Thyroid gland (tissue), 4 donors: ENCODE data around the gene AHRR.

Experiments
- POLR2A ChIP-seq, 2 donors: fragments of 450-650 bp; IDR thresholded peaks; one replicate each; pipeline ENCODE4 v1.6.1; 2017; ENCODE audit warnings: antibody characterized with exemption in 2 of 2, mild to moderate bottlenecking in 2 of 2, moderate library complexity in 1 of 2
- TF ChIP-seq, protein P1 (sequence below), 6 experiments: fragments of 200-600 bp in 3 of 6; fragments of 450-650 bp in 3 of 6; sonication (generic) in 3 of 6; IDR thresholded peaks; one replicate each; pipeline ENCODE4 v1.5.1; 2016 to 2019; ENCODE audit warnings: antibody characterized with exemption in 6 of 6, mild to moderate bottlenecking in 2 of 6, inconsistent platforms in 1 of 6, moderate library complexity in 1 of 6

DNA sequence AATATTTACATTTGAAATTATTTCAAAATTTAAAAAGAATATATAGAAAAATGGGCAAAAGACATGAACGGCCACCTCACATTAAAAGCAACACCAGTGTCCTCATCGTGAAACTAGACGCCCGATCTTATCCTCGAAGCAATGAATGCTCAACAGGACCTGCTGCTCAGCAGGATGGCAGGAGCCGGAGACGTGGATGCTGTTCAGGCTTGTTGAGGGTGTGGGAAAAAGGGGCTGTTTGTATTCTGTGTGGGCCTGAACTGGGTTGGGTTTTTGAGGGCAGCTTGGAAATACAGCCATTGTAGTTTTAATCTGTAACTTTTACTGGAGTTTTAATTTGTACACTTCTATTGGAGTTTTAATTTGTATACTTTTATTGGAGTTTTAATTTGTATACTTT lies 141.8 kb downstream of the AHRR start:
- TF ChIP-seq POLR2A (IDR thresholded peaks at IDR 0.05) = no peak
- TF ChIP-seq, protein P1, sequence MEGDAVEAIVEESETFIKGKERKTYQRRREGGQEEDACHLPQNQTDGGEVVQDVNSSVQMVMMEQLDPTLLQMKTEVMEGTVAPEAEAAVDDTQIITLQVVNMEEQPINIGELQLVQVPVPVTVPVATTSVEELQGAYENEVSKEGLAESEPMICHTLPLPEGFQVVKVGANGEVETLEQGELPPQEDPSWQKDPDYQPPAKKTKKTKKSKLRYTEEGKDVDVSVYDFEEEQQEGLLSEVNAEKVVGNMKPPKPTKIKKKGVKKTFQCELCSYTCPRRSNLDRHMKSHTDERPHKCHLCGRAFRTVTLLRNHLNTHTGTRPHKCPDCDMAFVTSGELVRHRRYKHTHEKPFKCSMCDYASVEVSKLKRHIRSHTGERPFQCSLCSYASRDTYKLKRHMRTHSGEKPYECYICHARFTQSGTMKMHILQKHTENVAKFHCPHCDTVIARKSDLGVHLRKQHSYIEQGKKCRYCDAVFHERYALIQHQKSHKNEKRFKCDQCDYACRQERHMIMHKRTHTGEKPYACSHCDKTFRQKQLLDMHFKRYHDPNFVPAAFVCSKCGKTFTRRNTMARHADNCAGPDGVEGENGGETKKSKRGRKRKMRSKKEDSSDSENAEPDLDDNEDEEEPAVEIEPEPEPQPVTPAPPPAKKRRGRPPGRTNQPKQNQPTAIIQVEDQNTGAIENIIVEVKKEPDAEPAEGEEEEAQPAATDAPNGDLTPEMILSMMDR (IDR thresholded peaks at IDR 0.05) = no peak
